NCI-H510A (cell line): ENCODE data around the gene TGM1.
A peak's percentile ranks its signal among the peaks of the same experiment; 100 is the strongest.
"Not testable (repeated sequence)": the region's sequence is repeated elsewhere in the genome, so short reads cannot be mapped to it uniquely, and the experiment has no call there.

Experiments
- DNase-seq: peaks from one replicate; lab custom pipeline; 2025; lab: John Stamatoyannopoulos, UW

TGM1 gene

GRCh38 chr14:24254630-24255392, 8.2 kb downstream of the TGM1 start:
- no peak for DNase-seq

- no peak for DNase-seq
These were observed 9.0 kb downstream of the TGM1 start for GRCh38 chr14:24253936-24254335.

GRCh38 chr14:24252289-24253124, 10.5 kb downstream of the TGM1 start:
- no peak for DNase-seq

- no peak for DNase-seq
These were observed 11.1 kb downstream of the TGM1 start for GRCh38 chr14:24251880-24252288.

GRCh38 chr14:24250354-24250753, 12.6 kb downstream of the TGM1 start:
- no peak for DNase-seq

GRCh38 chr14:24249230-24250021, 13.6 kb downstream of the TGM1 start:
- no peak for DNase-seq

- DNase-seq: no peak
These were observed 15.6 kb downstream of the TGM1 start for GRCh38 chr14:24247422-24247821.

GRCh38 chr14:24246765-24247212, 16.2 kb downstream of the TGM1 start:
- no peak for DNase-seq

GRCh38 chr14:24245350-24245749, 17.6 kb downstream of the TGM1 start:
- not testable (repeated sequence) for DNase-seq

GRCh38 chr14:24243336-24243836, 19.6 kb downstream of the TGM1 start:
- no peak for DNase-seq

GRCh38 chr14:24241829-24242443, 21.0 kb downstream of the TGM1 start:
- DNase-seq: peak; percentile 93

- no peak for DNase-seq
These were observed 22.7 kb downstream of the TGM1 start for GRCh38 chr14:24240110-24240918.

GRCh38 chr14:24238527-24239037, 24.4 kb downstream of the TGM1 start:
- DNase-seq: no peak

- no peak for DNase-seq
These were observed 24.9 kb downstream of the TGM1 start for GRCh38 chr14:24238123-24238522.

GRCh38 chr14:24237463-24237955, 25.5 kb downstream of the TGM1 start:
- no peak for DNase-seq

- DNase-seq: no peak
These were observed 26.1 kb downstream of the TGM1 start for GRCh38 chr14:24236689-24237462.

GRCh38 chr14:24235804-24236688, 26.9 kb downstream of the TGM1 start:
- DNase-seq: no peak
